Subcutaneous adipose tissue (tissue), 4 donors: ENCODE measurements around the gene CLDN25. TPM values are rescaled to one million over a fixed set of nuclear protein-coding genes. Genes with fewer than 3 reads are reported as not detected.

Source experiments
- total RNA-seq, 4 donors: library from RNA; depleted of rRNA; stranded (reverse); fragments of >200 nt; gene quantifications; one replicate each; pipeline ENCODE4 v1.1.0, GENCODE V29; 2016
- TF ChIP-seq, protein P1 (sequence below): fragments of 450-650 bp; IDR thresholded peaks from one replicate; pipeline ENCODE4 v1.5.1; 2016; ENCODE audit warnings: low read depth, mild to moderate bottlenecking, control low read depth, antibody characterized with exemption, moderate library complexity

The CLDN25 gene
- total RNA-seq, 4 donors from 2014 or later = not detected

- TF ChIP-seq, protein P1, sequence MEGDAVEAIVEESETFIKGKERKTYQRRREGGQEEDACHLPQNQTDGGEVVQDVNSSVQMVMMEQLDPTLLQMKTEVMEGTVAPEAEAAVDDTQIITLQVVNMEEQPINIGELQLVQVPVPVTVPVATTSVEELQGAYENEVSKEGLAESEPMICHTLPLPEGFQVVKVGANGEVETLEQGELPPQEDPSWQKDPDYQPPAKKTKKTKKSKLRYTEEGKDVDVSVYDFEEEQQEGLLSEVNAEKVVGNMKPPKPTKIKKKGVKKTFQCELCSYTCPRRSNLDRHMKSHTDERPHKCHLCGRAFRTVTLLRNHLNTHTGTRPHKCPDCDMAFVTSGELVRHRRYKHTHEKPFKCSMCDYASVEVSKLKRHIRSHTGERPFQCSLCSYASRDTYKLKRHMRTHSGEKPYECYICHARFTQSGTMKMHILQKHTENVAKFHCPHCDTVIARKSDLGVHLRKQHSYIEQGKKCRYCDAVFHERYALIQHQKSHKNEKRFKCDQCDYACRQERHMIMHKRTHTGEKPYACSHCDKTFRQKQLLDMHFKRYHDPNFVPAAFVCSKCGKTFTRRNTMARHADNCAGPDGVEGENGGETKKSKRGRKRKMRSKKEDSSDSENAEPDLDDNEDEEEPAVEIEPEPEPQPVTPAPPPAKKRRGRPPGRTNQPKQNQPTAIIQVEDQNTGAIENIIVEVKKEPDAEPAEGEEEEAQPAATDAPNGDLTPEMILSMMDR = no peak
These were observed 7.6 kb upstream of the CLDN25 start for GRCh38 chr11:113771964-113772363.

GRCh38 chr11:113773092-113773415 lies 6.5 kb upstream of the CLDN25 start:
- TF ChIP-seq, protein P1 = no peak

- TF ChIP-seq, protein P1 = no peak
These were observed 6.0 kb upstream of the CLDN25 start, which contains the start of gene ZW10 for GRCh38 chr11:113773416-113774173. TSS of gene ZW10 (minus strand) at chr11:113773692. CDS start at chr11:113773666, 26 bp downstream.

DNA sequence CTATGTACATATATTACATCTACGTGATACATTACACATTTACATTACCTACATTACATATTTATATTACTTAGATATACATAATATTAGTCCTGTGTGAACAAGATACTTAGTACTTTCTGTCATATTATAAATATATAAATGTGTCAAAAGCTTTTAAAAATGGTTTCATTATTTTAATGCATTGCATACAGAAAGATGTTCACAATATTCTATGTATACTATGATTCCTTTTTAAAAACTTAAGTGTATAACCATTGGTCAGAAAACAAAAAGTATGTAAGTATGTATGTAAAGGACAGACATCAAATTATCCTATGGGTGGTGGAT lies 5.5 kb upstream of the CLDN25 start:
- TF ChIP-seq, protein P1 = no peak

DNA sequence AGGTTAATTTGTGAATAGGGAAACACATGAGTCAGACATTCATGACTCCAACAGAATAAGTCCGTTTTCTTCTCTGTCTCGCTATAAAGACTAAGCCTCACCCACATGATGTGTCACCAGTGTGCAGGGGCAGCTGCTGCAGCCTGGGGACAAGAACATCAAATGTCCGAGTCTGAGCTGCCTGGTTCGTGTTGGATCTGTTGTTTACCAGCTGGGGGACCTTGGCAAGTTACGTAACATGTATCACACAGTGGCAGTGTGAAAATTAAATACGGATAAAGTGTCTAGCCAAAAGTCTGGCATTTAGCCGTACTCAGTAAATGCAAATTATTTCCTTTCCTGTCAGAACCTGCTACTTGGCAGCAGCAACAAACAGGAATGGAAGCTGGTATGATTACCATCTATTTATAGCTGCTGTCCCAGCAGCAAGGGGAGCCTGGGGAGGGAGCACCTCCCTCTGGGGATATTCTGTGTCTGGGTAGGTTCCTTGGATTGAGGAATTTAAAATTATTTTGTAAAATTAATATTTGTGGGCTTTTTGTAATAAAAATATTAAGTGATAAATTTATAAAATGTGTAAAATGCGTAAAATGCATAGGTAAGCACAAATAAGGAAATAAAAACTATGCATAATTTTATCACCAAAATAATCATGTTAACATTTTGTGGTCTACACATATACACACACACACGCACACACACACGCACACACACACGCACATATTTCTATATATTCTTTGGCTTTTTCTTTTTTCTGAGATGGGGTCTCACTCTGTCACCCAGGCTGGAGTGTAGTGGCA lies 1.3 kb upstream of the CLDN25 start:
- TF ChIP-seq, protein P1 = no peak

DNA sequence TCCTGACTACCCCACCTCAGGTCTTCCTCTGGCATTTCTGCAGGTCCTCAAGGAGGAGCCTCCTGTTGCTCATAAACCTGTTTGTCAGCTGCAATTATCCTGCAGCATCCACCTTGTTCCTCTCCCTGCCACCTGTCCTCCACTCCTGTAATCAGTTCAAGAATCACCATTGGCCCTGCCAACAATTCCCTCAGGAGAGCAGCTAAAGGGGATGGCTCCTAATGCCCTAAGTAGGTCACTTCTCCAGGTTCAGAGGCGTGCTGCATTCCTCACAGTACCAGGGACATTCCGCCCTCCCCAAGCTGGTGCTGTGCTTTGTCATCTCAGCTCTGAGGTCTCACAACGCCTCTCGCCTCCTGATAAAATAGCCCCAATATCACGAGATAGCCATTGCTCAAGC lies 2.1 kb downstream of the CLDN25 start:
- TF ChIP-seq, protein P1 = no peak

DNA sequence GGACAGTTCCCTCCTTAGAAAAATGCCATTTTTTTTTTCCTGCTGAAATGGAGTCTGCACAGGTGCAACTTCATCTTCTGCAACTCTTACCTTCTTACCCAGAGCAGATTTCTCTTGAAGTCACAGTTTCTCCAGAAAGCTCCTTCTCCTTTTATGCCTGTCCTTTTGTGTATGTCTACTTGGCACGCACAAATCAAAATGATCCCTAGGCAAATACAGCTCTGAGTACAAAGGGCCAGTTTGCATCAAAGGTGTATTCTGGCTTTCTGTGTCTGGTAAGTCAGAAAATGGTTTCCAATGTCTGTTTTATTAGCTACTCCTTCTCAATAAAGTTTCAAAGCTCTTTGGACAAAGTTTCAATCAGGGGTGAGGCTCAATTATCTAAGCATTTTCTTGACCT lies 2.5 kb downstream of the CLDN25 start:
- TF ChIP-seq, protein P1 = no peak
